LNCAP (cell line): ENCODE results near the gene ENTPD2.

Experiments
- CTCF ChIP-seq: fragments of 450-650 bp; IDR thresholded peaks from 2 replicates; pipeline ENCODE4 v1.5.1; 2017; ENCODE audit warnings: mild to moderate bottlenecking

The ENTPD2 gene

GRCh38 chr9:137030006-137030405 is 23.9 kb downstream of the ENTPD2 start:
- TF ChIP-seq CTCF, result no peak

DNA sequence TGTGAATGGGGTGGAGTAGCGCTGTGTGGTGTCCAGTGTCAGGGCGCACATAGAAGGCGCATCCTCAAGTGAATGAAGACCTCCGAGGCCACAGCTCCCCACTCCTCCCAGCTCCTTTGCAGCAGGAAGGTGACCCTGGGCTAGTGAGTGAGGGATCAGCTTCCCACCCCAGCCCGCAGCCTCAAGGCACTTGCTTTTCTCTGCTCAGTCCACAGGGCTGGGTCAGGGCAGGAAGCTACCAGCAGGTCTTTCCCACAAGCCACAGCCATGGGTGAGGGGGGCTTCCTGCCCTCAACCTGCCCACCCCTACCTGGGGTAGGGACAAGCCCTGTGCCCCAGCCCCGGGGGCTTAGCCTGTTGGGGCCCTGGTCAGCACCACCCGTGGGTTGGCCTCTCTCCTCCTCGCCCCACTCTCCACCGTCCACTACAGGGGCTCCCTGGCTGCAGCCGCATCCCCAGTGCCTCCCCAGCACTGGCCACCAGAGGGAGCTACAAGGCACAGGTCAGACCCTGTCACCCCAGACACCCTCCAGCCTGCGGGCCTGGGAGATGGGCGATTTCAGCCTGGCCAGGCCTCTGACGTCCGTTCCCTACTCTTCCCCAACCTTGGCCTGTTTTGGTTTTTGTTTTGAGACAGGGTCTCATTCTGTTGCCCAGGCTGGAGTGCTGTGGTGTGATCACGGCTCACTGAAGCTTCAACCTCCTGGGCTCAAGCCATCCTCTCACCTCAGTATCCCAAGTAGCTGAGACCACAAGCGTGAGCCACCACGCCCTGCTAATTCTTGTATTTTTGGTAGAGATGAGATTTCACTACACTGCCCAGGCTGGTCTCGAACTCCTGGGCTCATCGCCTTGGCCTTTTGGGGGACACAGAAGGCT is 24.6 kb downstream of the ENTPD2 start:
- TF ChIP-seq CTCF, result peak; percentile 98

GRCh38 chr9:137028263-137029057 is 25.4 kb downstream of the ENTPD2 start:
- TF ChIP-seq CTCF, result peak; percentile 33

GRCh38 chr9:137027369-137028262 is 26.2 kb downstream of the ENTPD2 start, which contains the start of gene ABCA2:
Gene ABCA2 (minus strand): TSS chr9:137028237. CDS start chr9:137028140, 97 bp downstream.
- TF ChIP-seq CTCF, result no peak

GRCh38 chr9:137026828-137027227 is 27.0 kb downstream of the ENTPD2 start:
- TF ChIP-seq CTCF, result no peak

GRCh38 chr9:137026384-137026783 is 27.5 kb downstream of the ENTPD2 start:
- TF ChIP-seq CTCF, result no peak

GRCh38 chr9:137025517-137025966 is 28.3 kb downstream of the ENTPD2 start:
- 0 out of 2 replicates have a peak, but pooled peaks have one; percentile 16 for TF ChIP-seq CTCF
